HepG2 (cell line): ENCODE results near the gene RSBN1L. TPM values are rescaled to one million over a fixed set of nuclear protein-coding genes. Genes with fewer than 3 reads are reported as not detected.

Experiments used
- FOXO1 ChIP-seq: sonication (generic); formaldehyde crosslinking; IDR thresholded peaks from 2 replicates; pipeline ENCODE4 v1.4.0; 2020; ENCODE audit warnings: missing genetic modification reagents
- GZF1 ChIP-seq: sonication (generic); formaldehyde crosslinking; IDR thresholded peaks from 2 replicates; pipeline ENCODE4 v1.5.1; 2020; ENCODE audit warnings: mild to moderate bottlenecking, missing genetic modification reagents
- HNF4A ChIP-seq: sonication (generic); formaldehyde crosslinking; IDR thresholded peaks from 2 replicates; pipeline ENCODE4 v1.4.0; 2020; ENCODE audit warnings: missing genetic modification reagents
- HOXA9 ChIP-seq: sonication (generic); formaldehyde crosslinking; IDR thresholded peaks from 2 replicates; pipeline ENCODE4 v1.8.1; 2022; ENCODE audit warnings: missing genetic modification reagents, mild to moderate bottlenecking, moderate library complexity, borderline replicate concordance
- NCOR1 ChIP-seq: fragments of 200-600 bp; sonication (generic); IDR thresholded peaks from 2 replicates; pipeline ENCODE4 v1.7.0; 2017; ENCODE audit warnings: antibody characterized with exemption, low read length, borderline replicate concordance
- PITX1 ChIP-seq: sonication (generic); formaldehyde crosslinking; IDR thresholded peaks from 2 replicates; pipeline ENCODE4 v1.5.1; 2020; ENCODE audit warnings: mild to moderate bottlenecking, missing genetic modification reagents
- polyA plus RNA-seq, 8 experiments: library from polyadenylated mRNA; depleted of rRNA in 3 of 8; stranded (reverse) in 7 of 8; unstranded in 1 of 8; fragments of >200 nt; fragmentation: Illumina TruSeq in 4 of 8; extraction: Trizol in 4 of 8; gene quantifications; 2 replicates each; pipeline versions ENCODE4 v1.2.1 to v1.2.3, GENCODE V29; 2011 to 2016; ENCODE audit warnings: low read depth in 4 of 8, missing spikeins in 1 of 8, mixed read lengths in 1 of 8; ENCODE audit not compliant: insufficient read depth in 1 of 8
- total RNA-seq, 5 experiments: library from RNA; depleted of rRNA; stranded (reverse); fragments of >200 nt; fragmentation: Illumina TruSeq; extraction: Trizol; gene quantifications; 2 replicates each; pipeline ENCODE4 v1.2.3, GENCODE V29; 2016; ENCODE audit warnings: low read depth in 1 of 5
- TF ChIP-seq, protein P1 (sequence below), 2 experiments: fragments of 450-650 bp in 1 of 2; sonication (generic) in 1 of 2; formaldehyde crosslinking in 1 of 2; IDR thresholded peaks; 2 replicates each; pipeline versions ENCODE4 v1.6.1 to v1.8.0; 2016 to 2022; ENCODE audit warnings: antibody characterized with exemption in 1 of 2, mild to moderate bottlenecking in 1 of 2, missing genetic modification reagents in 1 of 2
- TF ChIP-seq, protein P2 (sequence below), 2 experiments: IDR thresholded peaks; 2 replicates each; pipeline ENCODE4 v1.6.1; 2011 to 2012; ENCODE audit warnings: low read length in 2 of 2, borderline replicate concordance in 1 of 2, low read depth in 1 of 2, mild to moderate bottlenecking in 1 of 2, moderate library complexity in 1 of 2

The RSBN1L gene
- total and polyA plus RNA-seq, 2 of the 13 experiments (the other 11 are each of a cell fraction or from before 2014, with no cell fraction given): 7.7 to 21.3 TPM

DNA sequence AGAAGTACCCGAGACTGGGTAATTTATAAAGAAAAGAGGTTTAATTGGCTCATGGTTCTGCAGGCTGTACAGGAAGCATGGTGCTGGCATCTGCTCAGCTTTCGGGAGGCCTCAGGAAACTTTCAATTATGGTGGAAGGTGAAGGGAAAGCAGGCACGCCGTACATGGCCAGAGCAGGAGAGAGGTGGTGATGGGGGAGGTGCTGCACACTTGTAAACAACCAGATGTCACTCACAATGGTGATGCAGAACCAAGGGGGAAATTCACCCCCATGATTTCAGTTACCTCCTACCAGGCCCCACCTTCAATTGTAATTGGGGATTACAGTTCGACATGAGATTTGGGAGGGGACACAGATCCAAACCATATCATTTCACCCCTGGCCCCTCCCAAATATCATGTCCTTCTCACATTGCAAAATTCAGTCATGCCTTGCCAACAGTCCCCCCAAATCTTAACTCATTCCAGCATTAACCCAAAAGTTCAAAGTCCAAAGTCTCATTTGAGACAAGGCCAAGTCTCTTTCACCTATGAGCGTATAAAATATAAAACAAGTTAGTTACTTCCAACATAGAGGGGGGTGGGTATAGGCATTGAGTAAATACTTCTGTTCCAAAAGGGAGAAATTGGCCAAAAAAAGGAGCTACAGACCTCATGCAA, 50.0 kb downstream of the RSBN1L start (continued):
- TF ChIP-seq, protein P1, sequence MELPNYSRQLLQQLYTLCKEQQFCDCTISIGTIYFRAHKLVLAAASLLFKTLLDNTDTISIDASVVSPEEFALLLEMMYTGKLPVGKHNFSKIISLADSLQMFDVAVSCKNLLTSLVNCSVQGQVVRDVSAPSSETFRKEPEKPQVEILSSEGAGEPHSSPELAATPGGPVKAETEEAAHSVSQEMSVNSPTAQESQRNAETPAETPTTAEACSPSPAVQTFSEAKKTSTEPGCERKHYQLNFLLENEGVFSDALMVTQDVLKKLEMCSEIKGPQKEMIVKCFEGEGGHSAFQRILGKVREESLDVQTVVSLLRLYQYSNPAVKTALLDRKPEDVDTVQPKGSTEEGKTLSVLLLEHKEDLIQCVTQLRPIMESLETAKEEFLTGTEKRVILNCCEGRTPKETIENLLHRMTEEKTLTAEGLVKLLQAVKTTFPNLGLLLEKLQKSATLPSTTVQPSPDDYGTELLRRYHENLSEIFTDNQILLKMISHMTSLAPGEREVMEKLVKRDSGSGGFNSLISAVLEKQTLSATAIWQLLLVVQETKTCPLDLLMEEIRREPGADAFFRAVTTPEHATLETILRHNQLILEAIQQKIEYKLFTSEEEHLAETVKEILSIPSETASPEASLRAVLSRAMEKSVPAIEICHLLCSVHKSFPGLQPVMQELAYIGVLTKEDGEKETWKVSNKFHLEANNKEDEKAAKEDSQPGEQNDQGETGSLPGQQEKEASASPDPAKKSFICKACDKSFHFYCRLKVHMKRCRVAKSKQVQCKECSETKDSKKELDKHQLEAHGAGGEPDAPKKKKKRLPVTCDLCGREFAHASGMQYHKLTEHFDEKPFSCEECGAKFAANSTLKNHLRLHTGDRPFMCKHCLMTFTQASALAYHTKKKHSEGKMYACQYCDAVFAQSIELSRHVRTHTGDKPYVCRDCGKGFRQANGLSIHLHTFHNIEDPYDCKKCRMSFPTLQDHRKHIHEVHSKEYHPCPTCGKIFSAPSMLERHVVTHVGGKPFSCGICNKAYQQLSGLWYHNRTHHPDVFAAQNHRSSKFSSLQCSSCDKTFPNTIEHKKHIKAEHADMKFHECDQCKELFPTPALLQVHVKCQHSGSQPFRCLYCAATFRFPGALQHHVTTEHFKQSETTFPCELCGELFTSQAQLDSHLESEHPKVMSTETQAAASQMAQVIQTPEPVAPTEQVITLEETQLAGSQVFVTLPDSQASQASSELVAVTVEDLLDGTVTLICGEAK (IDR thresholded peaks at IDR 0.05): no peak
- TF ChIP-seq, protein P1 (CRISPR knock-in tag; IDR thresholded peaks at IDR 0.05): no peak
- TF ChIP-seq, protein P2, sequence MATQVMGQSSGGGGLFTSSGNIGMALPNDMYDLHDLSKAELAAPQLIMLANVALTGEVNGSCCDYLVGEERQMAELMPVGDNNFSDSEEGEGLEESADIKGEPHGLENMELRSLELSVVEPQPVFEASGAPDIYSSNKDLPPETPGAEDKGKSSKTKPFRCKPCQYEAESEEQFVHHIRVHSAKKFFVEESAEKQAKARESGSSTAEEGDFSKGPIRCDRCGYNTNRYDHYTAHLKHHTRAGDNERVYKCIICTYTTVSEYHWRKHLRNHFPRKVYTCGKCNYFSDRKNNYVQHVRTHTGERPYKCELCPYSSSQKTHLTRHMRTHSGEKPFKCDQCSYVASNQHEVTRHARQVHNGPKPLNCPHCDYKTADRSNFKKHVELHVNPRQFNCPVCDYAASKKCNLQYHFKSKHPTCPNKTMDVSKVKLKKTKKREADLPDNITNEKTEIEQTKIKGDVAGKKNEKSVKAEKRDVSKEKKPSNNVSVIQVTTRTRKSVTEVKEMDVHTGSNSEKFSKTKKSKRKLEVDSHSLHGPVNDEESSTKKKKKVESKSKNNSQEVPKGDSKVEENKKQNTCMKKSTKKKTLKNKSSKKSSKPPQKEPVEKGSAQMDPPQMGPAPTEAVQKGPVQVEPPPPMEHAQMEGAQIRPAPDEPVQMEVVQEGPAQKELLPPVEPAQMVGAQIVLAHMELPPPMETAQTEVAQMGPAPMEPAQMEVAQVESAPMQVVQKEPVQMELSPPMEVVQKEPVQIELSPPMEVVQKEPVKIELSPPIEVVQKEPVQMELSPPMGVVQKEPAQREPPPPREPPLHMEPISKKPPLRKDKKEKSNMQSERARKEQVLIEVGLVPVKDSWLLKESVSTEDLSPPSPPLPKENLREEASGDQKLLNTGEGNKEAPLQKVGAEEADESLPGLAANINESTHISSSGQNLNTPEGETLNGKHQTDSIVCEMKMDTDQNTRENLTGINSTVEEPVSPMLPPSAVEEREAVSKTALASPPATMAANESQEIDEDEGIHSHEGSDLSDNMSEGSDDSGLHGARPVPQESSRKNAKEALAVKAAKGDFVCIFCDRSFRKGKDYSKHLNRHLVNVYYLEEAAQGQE (IDR thresholded peaks at IDR 0.05; ENCODE audit: borderline replicate concordance in 1 of 2, low read depth in 1 of 2, low read length in 2 of 2): no peak
- no peak for TF ChIP-seq GZF1 (CRISPR knock-in tag)
- TF ChIP-seq HNF4A: 0 out of 2 replicates have a peak, but pooled peaks have one; percentile 12
- peak; percentile 4; the same call in 1 of the 2 replicates for TF ChIP-seq NCOR1
- no peak for TF ChIP-seq HOXA9 (CRISPR knock-in tag)
- no peak for TF ChIP-seq FOXO1 (CRISPR knock-in tag)
- TF ChIP-seq PITX1: no peak
